ENCODE results near the gene CD46.

GRCh38 chr1:207711285-207711684 lies 40.6 kb upstream of the CD46 start:
- TF ChIP-seq CTCF (IDR thresholded peaks at IDR 0.05 in 8 of 11, conservative IDR thresholded peaks at IDR 0.05 in 3 of 11) (no peak), POLR2A (IDR thresholded peaks at IDR 0.05) (no peak)
